HFF-Myc (cell line): ENCODE results near the gene ANTKMT.

Experiments
- DNase-seq: peaks from one replicate; pipeline ENCODE4 v3.0.0-alpha.2; 2011; ENCODE audit warnings: low read depth; ENCODE audit errors: extremely low read depth
- H3K4me3 ChIP-seq: replicated peaks from 2 replicates; pipeline ENCODE4 v1.5.1; 2011; ENCODE audit warnings: low read depth, mild to moderate bottlenecking, control low read depth, low read length
- TF ChIP-seq, protein P1 (sequence below): IDR thresholded peaks from 2 replicates; pipeline ENCODE4 v1.5.1; 2012; ENCODE audit warnings: mild to moderate bottlenecking, low read depth, low read length, control low read depth; ENCODE audit errors: missing control alignments

The ANTKMT gene

DNA sequence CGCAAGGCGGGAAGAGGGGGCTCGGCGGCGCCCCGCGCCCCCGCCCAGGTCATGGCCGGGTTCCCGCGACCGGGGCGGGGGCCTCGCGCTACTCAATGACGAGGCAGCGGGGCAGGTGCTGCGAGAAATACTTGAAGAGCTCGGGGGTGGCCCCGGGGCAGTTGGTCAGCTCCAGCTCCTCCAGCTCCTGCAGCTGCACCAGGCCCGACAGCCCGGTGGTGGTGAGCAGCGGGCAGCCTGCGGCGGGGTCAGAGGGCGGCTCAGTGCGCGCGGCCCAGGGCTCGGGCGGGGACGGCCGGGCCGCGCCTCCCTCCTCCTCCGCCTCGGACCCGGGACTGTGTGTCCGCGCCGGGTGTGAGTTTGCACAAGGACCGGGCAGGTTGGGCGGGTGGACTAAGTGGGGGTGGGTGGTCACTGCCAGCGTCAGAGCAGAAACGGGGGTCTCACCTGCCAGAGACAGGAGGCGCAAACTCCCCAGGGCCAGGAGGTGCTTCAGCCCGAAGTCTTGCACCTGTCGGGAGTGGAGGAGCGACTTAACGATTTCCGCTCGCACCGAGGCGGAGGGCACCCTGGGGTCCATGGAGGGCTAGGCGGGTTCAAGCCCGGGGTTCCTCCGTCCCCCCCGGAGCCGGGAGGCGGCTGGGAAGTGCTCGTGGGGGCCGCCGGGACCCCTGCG, 26.6 kb upstream of the ANTKMT start:
- TF ChIP-seq, protein P1, sequence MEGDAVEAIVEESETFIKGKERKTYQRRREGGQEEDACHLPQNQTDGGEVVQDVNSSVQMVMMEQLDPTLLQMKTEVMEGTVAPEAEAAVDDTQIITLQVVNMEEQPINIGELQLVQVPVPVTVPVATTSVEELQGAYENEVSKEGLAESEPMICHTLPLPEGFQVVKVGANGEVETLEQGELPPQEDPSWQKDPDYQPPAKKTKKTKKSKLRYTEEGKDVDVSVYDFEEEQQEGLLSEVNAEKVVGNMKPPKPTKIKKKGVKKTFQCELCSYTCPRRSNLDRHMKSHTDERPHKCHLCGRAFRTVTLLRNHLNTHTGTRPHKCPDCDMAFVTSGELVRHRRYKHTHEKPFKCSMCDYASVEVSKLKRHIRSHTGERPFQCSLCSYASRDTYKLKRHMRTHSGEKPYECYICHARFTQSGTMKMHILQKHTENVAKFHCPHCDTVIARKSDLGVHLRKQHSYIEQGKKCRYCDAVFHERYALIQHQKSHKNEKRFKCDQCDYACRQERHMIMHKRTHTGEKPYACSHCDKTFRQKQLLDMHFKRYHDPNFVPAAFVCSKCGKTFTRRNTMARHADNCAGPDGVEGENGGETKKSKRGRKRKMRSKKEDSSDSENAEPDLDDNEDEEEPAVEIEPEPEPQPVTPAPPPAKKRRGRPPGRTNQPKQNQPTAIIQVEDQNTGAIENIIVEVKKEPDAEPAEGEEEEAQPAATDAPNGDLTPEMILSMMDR: no peak
- H3K4me3 ChIP-seq: no peak overlapping the region
- DNase-seq: no peak

DNA sequence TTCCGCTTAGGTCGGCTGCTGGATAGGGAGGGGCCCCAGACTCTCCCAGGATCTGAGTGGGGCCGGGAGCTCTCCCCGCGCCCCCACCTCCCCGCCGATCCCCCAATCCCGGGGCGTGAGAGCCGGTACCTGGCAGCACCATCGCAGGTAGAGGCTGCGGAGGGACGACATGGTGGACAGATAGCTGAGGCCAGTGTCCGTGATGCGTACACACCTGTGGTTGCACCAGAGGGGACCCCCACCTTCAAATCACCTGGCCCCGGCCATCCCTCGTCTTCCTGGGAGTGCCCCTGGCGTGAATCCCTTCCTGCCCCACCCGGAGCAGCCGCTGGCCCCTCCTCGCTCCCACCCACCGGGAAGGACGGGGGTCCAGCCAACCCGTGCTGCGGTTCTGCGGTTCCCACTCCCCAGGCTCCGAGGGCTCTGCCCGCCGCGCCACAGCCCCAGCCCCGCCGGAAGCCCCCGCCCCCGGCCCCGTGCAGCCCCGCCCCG, 26.0 kb upstream of the ANTKMT start:
- H3K4me3 ChIP-seq: no peak overlapping the region

DNA sequence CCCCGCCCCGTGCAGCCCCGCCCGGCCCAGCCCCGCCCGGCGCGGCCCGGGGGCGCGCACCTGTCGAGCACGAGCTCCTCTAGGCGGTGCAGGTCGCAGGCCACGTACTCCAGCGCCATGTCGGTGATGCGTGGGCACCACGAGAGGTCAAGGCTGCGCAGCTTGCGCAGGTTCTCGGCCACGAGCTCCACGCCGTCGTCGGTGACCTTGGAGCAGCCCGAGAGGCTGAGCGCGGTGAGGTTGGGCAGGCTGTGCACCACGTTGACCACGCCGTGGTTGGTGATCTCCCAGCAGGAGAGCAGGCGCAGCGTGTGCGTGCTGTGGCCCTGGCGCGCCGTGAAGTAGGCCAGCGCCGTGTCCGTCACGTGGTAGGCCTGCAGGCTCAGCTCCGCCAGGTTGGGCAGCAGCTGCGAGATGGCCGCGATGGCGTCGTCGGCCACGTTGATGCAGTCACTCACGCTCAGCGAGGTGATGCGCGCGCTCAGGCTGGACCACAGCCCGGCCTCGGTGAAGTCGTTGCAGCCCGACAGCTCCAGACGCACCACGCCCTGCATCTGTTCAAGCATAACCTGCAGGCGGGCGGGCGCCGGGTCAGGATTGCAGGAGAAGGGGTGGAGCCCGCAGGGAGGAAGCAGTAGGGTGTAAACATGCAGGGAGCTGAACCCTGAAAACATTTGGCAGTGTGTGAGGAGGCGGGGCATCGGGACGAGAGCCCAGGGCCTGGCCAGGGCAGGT, 25.4 kb upstream of the ANTKMT start:
- DNase-seq: no peak
- TF ChIP-seq, protein P1: no peak
- H3K4me3 ChIP-seq: 0 out of 2 replicates have a peak overlapping the region, but pooled peaks have one; percentile 9

More for the DNA sequence above, 26.0 kb upstream of the ANTKMT start:
- DNase-seq: no peak
- TF ChIP-seq, protein P1: no peak

DNA sequence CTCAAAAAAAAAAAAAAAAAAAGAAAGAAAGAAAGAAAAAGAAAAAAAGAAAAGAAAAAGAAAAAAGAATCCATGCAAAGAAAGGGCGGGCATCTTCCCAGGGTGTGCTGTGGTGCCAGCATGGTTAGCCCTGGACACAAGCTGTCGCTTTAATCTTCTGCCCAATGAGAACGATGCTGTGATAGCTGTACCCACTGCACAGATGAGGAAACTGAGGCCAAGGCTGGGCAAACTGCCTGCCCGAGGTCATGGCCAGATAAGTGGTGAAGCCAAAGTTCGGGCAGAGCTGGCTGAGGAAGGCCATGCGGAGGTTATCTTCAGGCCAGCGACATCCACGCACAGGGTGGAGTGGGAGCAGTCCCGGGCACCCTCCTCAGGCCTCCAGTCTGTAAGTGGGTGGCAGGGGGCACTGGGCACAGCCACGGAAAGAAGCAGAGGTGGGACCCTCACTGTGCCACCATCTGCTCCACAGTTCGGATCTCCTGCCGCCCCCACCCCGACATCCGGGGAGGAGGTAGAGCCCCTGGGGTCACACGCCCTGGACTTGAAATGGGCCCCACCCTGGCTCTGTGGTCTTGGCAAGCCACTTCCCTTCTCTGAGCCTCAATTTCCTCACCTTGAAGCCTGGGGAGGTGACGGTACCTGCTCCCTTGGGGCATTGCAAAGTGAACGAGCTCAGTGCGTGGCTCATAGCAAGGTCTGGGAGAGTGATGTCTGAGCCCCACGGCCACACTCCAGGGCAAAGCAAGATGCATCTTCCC, 21.9 kb upstream of the ANTKMT start:
- DNase-seq: no peak
- no peak overlapping the region for H3K4me3 ChIP-seq
- TF ChIP-seq, protein P1: no peak

DNA sequence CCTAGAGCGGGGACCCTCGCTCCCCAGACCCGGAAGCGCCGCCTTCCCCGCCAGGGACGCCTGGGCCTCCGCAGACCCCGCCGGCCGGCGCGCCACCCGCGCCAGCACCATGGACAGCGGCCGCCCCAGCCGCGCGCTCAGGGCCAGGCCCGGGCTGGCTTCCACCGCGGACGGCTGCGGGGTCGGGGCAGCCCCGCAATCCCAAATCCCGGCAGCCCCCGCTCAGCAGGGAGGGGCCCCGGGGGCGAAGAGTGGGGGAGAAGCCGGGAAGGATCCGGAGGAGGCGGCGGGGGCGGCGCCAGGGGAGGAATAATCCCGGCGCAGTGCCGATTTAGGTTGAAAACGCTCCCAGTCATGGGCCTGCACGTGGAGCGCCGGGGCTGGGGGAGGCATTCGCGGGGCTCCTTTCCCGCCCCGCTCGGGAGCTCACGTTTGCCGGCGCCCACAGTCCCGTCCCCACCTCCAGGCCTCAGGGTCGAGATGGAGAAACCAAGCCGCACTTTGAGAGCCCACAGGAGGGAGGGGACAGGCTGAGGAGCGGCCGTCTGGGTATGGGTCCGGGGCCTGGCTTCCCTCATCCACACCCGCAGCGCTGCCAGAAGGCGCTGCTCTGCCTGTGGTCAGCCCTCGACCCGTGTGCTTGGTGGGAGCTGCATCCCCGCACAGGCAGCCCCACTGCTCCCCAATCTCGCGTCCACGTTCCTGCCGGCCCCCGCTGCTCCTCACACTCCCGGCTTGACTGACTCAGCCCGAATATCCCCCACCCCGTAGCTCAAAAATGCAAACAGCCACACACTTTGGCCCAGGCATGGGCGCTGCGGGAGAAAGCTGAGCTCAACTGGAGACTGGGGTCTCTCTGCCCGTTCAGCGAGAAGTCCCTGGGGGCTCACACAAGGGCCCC, 20.0 kb upstream of the ANTKMT start:
- no peak overlapping the region for H3K4me3 ChIP-seq
- TF ChIP-seq, protein P1: no peak
- no peak for DNase-seq

DNA sequence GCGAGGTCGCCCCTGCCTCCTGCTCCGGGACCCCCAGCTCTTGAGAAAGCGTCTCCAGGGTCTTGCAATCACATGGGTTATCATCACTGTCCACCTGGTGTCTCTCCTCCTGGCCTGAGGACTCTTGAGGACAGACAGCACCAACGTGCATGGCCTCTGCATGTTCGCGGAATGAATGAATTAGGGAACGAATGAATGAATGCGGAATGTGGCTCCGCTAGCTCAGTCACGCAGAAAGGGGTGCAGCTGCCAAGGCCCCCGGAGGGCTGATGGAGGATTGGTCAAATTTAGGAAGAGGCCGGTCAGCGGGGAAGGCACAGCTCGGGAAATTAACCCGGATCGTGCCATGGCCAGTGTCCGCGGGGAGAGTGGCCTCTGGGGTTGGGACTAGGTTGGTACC, 18.6 kb upstream of the ANTKMT start:
- TF ChIP-seq, protein P1: no peak
- H3K4me3 ChIP-seq: no peak overlapping the region
- no peak for DNase-seq
